ENCODE measurements around the gene RABEP1.

RABEP1 gene

DNA sequence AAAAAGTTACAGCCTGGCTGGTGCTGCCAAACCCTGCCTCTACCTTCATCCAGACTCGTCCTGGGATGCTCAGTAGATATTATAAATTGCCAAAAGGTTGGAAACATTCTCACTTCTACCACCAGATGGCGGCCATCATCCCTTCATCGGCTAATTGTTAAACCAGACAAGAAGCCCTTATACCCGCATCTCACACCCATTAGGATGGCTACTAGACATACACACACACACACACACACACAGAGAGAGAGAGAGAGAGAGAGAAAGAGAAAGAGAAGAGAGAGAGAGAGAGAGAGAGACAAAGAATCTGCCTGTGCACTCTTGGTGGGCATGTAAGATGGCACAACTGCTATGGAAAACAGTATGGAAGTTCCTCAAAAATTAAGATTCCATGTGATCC lies 32.5 kb upstream of the RABEP1 start:
- H3F3A ChIP-seq (ENCODE audit: low read depth) = no peaks in the 10 kb centered on the region
- no peaks in the 10 kb centered on the region for H3K9me3 ChIP-seq (ENCODE audit: insufficient read depth, low read depth, low read length)
- no peaks in the 10 kb centered on the region for H4K20me1 ChIP-seq (ENCODE audit: insufficient read depth, low read length, poor library complexity, severe bottlenecking)
- no peaks in the 10 kb centered on the region for H3K79me2 ChIP-seq (ENCODE audit: insufficient read depth, low read length)
- peaks cover 7% of the 10 kb centered on the region for H3K4me1 ChIP-seq (ENCODE audit: insufficient read depth, low read length, poor library complexity, severe bottlenecking)
- no peaks in the 10 kb centered on the region for H3K27me3 ChIP-seq (ENCODE audit: insufficient read depth, low read length, poor library complexity, severe bottlenecking)
- H3K9me2 ChIP-seq (replicated peaks; ENCODE audit: low read depth, low read length) = no peaks in the 10 kb centered on the region
- H2AFZ ChIP-seq (ENCODE audit: low read length) = peak overlapping the region; percentile 69
- no peak overlapping the region for H3K4me2 ChIP-seq (ENCODE audit: low read depth, low read length, poor library complexity, severe bottlenecking)
- no peaks in the 10 kb centered on the region for H3K36me3 ChIP-seq (ENCODE audit: insufficient read depth, low read length)
- no peak overlapping the region for H3K4me3 ChIP-seq (ENCODE audit: low read length, poor library complexity, severe bottlenecking)
- TF ChIP-seq, protein P1, sequence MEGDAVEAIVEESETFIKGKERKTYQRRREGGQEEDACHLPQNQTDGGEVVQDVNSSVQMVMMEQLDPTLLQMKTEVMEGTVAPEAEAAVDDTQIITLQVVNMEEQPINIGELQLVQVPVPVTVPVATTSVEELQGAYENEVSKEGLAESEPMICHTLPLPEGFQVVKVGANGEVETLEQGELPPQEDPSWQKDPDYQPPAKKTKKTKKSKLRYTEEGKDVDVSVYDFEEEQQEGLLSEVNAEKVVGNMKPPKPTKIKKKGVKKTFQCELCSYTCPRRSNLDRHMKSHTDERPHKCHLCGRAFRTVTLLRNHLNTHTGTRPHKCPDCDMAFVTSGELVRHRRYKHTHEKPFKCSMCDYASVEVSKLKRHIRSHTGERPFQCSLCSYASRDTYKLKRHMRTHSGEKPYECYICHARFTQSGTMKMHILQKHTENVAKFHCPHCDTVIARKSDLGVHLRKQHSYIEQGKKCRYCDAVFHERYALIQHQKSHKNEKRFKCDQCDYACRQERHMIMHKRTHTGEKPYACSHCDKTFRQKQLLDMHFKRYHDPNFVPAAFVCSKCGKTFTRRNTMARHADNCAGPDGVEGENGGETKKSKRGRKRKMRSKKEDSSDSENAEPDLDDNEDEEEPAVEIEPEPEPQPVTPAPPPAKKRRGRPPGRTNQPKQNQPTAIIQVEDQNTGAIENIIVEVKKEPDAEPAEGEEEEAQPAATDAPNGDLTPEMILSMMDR (conservative IDR thresholded peaks at IDR 0.05; ENCODE audit: low read length) = peak; percentile 70
- TF ChIP-seq EZH2phosphoT487 (IDR thresholded peaks at IDR 0.05; ENCODE audit: borderline replicate concordance) = no peak
- no peak overlapping the region for H3K9ac ChIP-seq (ENCODE audit: low read depth, low read length, poor library complexity, severe bottlenecking)

DNA sequence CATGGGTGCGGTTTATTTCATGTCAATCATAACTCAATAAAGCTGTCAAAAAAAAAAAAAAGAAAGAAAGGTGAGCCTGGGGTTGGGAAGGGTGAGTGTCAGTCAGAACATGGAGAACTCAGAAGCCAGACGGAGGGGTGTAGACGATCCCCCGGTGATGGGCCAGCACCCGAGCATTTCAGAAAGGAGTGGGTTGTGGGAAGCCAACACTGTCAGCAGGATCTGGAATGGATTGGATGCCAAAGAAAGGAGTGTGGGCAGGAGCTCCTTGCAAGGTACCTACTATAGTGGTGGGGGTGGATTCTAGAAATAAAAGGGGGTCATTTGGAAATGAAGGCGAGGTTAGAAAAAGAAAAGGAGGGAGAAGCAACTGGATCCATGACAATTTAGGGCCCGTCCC lies 27.7 kb upstream of the RABEP1 start:
- H3K79me2 ChIP-seq (ENCODE audit: insufficient read depth, low read length) = no peaks in the 10 kb centered on the region
- H3K4me3 ChIP-seq (ENCODE audit: low read length, poor library complexity, severe bottlenecking) = peak overlapping the region; percentile 56
- no peaks in the 10 kb centered on the region for H3K9me3 ChIP-seq (ENCODE audit: insufficient read depth, low read depth, low read length)
- no peaks in the 10 kb centered on the region for H3K36me3 ChIP-seq (ENCODE audit: insufficient read depth, low read length)
- TF ChIP-seq EZH2phosphoT487 (IDR thresholded peaks at IDR 0.05; ENCODE audit: borderline replicate concordance) = no peak
- TF ChIP-seq, protein P1 (conservative IDR thresholded peaks at IDR 0.05; ENCODE audit: low read length) = no peak
- peak overlapping the region; percentile 75 for H3K4me2 ChIP-seq (ENCODE audit: low read depth, low read length, poor library complexity, severe bottlenecking)
- H3K27me3 ChIP-seq (ENCODE audit: insufficient read depth, low read length, poor library complexity, severe bottlenecking) = no peaks in the 10 kb centered on the region
- H3K9me2 ChIP-seq (replicated peaks; ENCODE audit: low read depth, low read length) = no peaks in the 10 kb centered on the region
- H4K20me1 ChIP-seq (ENCODE audit: insufficient read depth, low read length, poor library complexity, severe bottlenecking) = no peaks in the 10 kb centered on the region
- H2AFZ ChIP-seq (ENCODE audit: low read length) = peak overlapping the region; percentile 88
- H3F3A ChIP-seq (ENCODE audit: low read depth) = no peaks in the 10 kb centered on the region
- peaks cover 26% of the 10 kb centered on the region for H3K4me1 ChIP-seq (ENCODE audit: insufficient read depth, low read length, poor library complexity, severe bottlenecking)
- H3K9ac ChIP-seq (ENCODE audit: low read depth, low read length, poor library complexity, severe bottlenecking) = peak overlapping the region; percentile 68

DNA sequence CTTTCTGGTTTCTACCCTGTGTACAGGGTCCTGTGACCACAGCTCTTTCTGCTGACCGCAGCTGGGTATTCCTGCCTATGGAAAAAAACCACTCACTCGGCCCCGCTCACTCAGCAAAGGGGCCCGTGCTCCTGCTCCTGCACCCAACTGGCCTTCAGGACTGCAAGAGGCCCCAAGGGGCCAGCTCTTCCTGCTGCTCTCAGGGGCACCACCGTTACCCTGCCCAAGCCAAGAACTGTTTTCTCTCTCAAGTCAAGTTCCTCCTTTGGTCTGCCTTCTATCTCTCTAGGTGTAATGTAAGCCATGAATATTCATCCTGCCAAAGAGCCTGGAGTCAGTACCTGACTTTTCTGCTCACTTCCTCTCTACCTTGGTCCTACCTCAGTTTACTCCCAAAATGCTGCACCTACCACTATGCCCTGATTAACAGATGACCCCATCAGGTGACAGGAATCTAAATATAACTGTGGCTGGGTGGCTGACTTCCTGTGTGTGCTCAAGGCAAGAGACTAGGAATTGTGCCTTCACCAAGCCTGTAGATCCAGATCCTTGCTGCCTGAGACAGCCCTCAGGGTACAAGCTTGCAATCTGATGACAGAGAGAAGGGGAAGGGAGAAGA lies 27.1 kb upstream of the RABEP1 start:
- H3K9ac ChIP-seq (ENCODE audit: low read depth, low read length, poor library complexity, severe bottlenecking) = peak overlapping the region; percentile 68
- no peaks in the 10 kb centered on the region for H3K27me3 ChIP-seq (ENCODE audit: insufficient read depth, low read length, poor library complexity, severe bottlenecking)
- H3F3A ChIP-seq (ENCODE audit: low read depth) = no peaks in the 10 kb centered on the region
- H3K4me1 ChIP-seq (ENCODE audit: insufficient read depth, low read length, poor library complexity, severe bottlenecking) = peaks cover 23% of the 10 kb centered on the region
- TF ChIP-seq, protein P1 (conservative IDR thresholded peaks at IDR 0.05; ENCODE audit: low read length) = no peak
- TF ChIP-seq EZH2phosphoT487 (IDR thresholded peaks at IDR 0.05; ENCODE audit: borderline replicate concordance) = no peak
- no peaks in the 10 kb centered on the region for H3K36me3 ChIP-seq (ENCODE audit: insufficient read depth, low read length)
- peak overlapping the region; percentile 56 for H3K4me3 ChIP-seq (ENCODE audit: low read length, poor library complexity, severe bottlenecking)
- no peaks in the 10 kb centered on the region for H3K9me2 ChIP-seq (replicated peaks; ENCODE audit: low read depth, low read length)
- no peaks in the 10 kb centered on the region for H3K79me2 ChIP-seq (ENCODE audit: insufficient read depth, low read length)
- H3K9me3 ChIP-seq (ENCODE audit: insufficient read depth, low read depth, low read length) = no peaks in the 10 kb centered on the region
- no peaks in the 10 kb centered on the region for H4K20me1 ChIP-seq (ENCODE audit: insufficient read depth, low read length, poor library complexity, severe bottlenecking)
- peak overlapping the region; percentile 88 for H2AFZ ChIP-seq (ENCODE audit: low read length)
- peak overlapping the region; percentile 75 for H3K4me2 ChIP-seq (ENCODE audit: low read depth, low read length, poor library complexity, severe bottlenecking)
